GM21423 (cell line): ENCODE results near the gene MYH10.

Experiments used
- ATAC-seq: cut with Tn5 transposase; IDR thresholded peaks from one replicate; pipeline ENCODE4 v1.9.1; 2021; ENCODE audit warnings: mild to moderate bottlenecking, moderate library complexity; ENCODE audit not compliant: unreplicated experiment

MYH10 gene

GRCh38 chr17:8453326-8453725 lies 177.2 kb downstream of the MYH10 start:
- ATAC-seq: no peak

- no peak for ATAC-seq
Measured at GRCh38 chr17:8451933-8452614, 178.5 kb downstream of the MYH10 start.

GRCh38 chr17:8448310-8448709 lies 182.2 kb downstream of the MYH10 start:
- ATAC-seq: no peak

GRCh38 chr17:8447799-8448198 lies 182.7 kb downstream of the MYH10 start:
- ATAC-seq: no peak

GRCh38 chr17:8445536-8445935 lies 185.0 kb downstream of the MYH10 start:
- no peak for ATAC-seq

- ATAC-seq: no peak
Measured at GRCh38 chr17:8444494-8444893, 186.0 kb downstream of the MYH10 start.

GRCh38 chr17:8443756-8444155 lies 186.8 kb downstream of the MYH10 start:
- ATAC-seq: no peak

- no peak for ATAC-seq
Measured at GRCh38 chr17:8442310-8442709, 188.2 kb downstream of the MYH10 start.

GRCh38 chr17:8441690-8442089 lies 188.8 kb downstream of the MYH10 start:
- no peak for ATAC-seq

- no peak for ATAC-seq
Measured at GRCh38 chr17:8439681-8440080, 190.8 kb downstream of the MYH10 start.

- ATAC-seq: no peak
Measured at GRCh38 chr17:8438441-8438840, 192.1 kb downstream of the MYH10 start.

GRCh38 chr17:8436844-8437171 lies 193.7 kb downstream of the MYH10 start:
- ATAC-seq: no peak

GRCh38 chr17:8436169-8436843 lies 194.2 kb downstream of the MYH10 start:
- ATAC-seq: peak; percentile 49

- ATAC-seq: peak; percentile 96
Measured at GRCh38 chr17:8435245-8436168, 195.0 kb downstream of the MYH10 start, which contains the start of gene NDEL1. TSS of gene NDEL1 (plus strand) at chr17:8435884. CDS start at chr17:8444272, 8,388 bp downstream.

GRCh38 chr17:8430966-8431365 lies 199.6 kb downstream of the MYH10 start:
- ATAC-seq: no peak

- no peak for ATAC-seq
Measured at GRCh38 chr17:8426802-8427201, 203.7 kb downstream of the MYH10 start.

- ATAC-seq: no peak
Measured at GRCh38 chr17:8426094-8426720, 204.3 kb downstream of the MYH10 start.
